Measurements from ENCODE around the gene QPCTL. TPM values are rescaled to one million over a fixed set of nuclear protein-coding genes. Genes with fewer than 3 reads are reported as not detected.

The QPCTL gene
- polyA plus RNA-seq, 1 experiment, result 16.8 TPM

DNA sequence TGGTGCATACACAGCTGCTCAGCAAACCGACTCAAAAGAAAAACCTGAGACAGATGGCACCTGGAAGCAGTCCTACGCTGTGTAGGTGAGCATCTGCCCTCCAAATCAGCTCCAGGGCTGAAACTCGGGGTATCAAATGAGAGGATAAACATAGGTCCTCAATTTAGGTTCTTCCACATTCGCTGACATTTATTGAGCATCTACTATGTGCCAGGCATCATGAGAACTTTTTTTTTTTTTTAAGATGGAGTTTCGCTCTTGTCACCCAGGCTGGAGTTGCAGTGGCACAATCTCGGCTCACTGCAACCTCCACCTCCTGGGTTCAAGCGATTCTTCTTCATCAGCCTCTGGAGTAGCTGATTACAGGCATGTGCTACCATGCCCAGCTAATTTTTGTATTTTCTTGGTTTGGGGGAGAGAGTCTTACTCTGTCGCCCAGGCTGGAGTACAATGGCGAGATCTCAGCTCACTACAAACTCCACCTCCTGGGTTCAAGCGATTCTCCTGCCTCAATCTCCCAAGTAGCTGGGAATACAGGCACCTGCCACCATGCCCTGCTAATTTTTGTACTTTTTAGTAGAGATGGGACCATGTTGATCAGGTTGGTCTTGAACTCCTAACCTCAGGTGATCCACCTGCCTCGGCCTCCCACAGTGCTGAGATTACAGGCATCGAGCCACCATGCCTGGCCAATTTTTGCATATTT is 13.4 kb downstream of the QPCTL start:
- no peak for TF ChIP-seq CTCF (IDR thresholded peaks at IDR 0.05; ENCODE audit: insufficient read depth, low read depth, low read length)
- DNase-seq (ENCODE audit: low read depth), result no peak
- Histone ChIP-seq H3K27me3 (ENCODE audit: control insufficient read depth, insufficient read depth, low read length) (no peaks in the 10 kb centered on the region), H3K36me3 (ENCODE audit: control insufficient read depth, insufficient read depth, low read length) (peaks cover 3% of the 10 kb centered on the region), H3K4me3 (ENCODE audit: low read depth, low read length) (no peak overlapping the region)
- ChIA-PET CTCF (interaction anchor here (1.1 to 7.0 kb wide), 2 partner anchors 11 to 12 kb away, joined by 3 to 49 read pairs; partner anchors contain the start of genes QPCTL and SNRPD2), POLR2A (no interaction called here)

DNA sequence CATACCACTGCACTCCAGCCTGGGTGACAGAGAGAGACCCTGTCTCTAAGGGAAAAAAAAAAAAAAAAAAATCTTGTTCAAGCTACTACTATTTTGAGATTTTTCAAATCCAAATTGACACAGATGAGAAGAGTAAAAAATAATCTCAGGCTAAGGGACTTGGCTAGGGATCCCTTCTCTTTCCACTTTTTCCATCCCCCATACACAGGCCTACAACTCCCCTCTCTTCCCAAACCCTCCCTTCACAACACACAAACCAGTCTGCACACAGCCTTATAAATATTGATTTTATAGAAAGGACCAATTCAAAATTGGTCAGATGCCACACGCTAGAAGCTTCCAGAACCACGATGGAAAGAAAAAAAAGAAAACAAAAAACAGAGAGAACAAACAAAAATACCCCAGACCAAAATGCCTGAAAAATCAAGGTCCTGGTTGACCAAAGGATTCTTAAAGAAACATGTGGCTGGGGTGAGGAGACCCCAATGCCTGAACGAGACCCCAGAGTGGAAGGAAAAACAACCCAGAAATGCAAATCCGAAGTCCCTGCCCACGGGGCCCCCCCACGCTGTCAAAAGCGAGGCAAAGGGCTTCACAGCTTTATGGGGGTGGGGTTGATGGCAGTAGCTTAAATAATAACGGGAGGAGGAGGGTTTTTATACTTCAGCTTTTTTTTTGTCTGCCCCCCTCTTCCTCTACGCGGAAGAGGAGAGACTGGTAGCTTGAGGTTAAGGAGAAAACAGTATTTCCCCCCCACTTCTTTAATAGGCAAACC is 18.1 kb downstream of the QPCTL start:
- ChIA-PET POLR2A (interaction anchor here (0.6 kb wide), 1 partner anchor 18 kb away, joined by 3 read pairs; the partner anchor contains the start of gene QPCTL), CTCF (interaction anchor here (1.4 to 7.0 kb wide), 3 partner anchors 17 to 20 kb away, joined by 3 to 49 read pairs (median 4); partner anchors contain the start of genes QPCTL and SNRPD2)
- no peaks in the 10 kb centered on the region for H3K27me3 ChIP-seq (ENCODE audit: control insufficient read depth, insufficient read depth, low read length)
- peaks cover 10% of the 10 kb centered on the region; the same call in 1 of the 2 replicates for H3K36me3 ChIP-seq (ENCODE audit: control insufficient read depth, insufficient read depth, low read length)
- H3K4me3 ChIP-seq (ENCODE audit: low read depth, low read length), result no peak overlapping the region
- TF ChIP-seq CTCF (IDR thresholded peaks at IDR 0.05; ENCODE audit: insufficient read depth, low read depth, low read length), result no peak
- no peak for DNase-seq (ENCODE audit: low read depth)

DNA sequence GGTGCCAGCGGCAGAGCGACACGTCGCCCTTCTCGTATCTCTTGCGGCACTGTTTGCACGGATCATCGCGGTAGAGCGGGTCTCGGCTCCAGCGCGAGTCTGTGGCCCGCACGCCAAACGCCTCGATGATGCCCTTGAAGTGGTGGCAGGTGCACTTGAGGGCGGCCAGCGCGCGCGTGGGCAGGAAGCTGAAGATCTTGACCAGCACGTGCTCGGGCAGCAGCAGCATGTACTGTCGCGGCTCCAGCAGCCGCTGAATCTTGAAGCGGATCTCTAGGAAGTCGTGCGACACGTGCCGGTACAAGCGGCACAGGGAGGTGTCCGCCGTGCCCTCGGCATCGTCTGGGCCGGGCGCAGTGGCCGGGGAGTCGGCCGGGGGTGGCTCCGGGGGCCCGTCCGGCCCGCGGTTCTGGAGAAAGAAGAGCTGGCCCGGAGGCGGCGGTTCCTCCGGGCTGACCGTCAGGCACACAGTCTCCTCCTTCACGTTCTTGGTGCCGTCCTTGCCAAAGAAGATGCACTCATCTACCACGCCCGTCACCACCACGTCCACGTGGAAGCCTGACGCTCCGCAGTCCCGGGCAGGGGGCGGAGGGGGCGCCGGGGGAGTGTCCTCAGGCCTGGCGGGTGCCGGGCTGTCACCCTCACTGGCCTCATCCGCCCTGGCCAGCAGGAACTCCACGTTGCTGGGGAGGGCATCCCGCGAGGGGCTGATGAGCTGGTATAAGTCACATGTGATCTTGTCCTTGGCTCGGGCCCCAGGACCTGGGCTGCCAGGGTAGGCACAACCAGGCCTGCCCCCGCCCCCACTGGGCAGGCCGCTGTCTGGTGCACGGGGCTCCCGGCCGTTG is 19.6 kb downstream of the QPCTL start:
- no peak for DNase-seq (ENCODE audit: low read depth)
- peaks cover 10% of the 10 kb centered on the region; the same call in 1 of the 2 replicates for H3K36me3 ChIP-seq (ENCODE audit: control insufficient read depth, insufficient read depth, low read length)
- no peak for TF ChIP-seq CTCF (IDR thresholded peaks at IDR 0.05; ENCODE audit: insufficient read depth, low read depth, low read length)
- ChIA-PET CTCF (interaction anchor here (1.4 kb wide), 1 partner anchor 19 kb away, joined by 3 read pairs; the partner anchor contains the start of gene QPCTL), POLR2A (no interaction called here)
- H3K27me3 ChIP-seq (ENCODE audit: control insufficient read depth, insufficient read depth, low read length), result no peaks in the 10 kb centered on the region
- H3K4me3 ChIP-seq (ENCODE audit: low read depth, low read length), result no peak overlapping the region

DNA sequence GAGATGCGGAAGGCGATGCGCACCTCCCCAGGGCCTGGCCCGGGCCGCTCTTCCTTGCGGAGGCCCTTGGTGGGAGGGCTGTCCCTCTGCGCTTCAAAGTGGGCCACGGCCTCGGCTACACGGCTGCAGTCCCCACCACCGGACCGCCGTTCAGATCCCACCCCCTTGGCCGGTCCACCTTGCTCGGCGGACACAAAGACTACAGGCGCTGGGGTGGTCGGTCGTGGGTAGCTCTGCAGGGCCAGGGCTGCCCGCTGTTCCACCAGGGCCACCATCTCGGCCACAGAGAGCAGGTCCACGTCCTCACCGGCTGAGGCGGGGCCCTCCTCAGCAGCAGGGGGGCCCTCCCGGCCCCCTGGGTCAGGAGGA is 20.2 kb downstream of the QPCTL start:
- CTCF ChIA-PET, result no interaction called here

More for the DNA sequence above, 20.2 kb downstream of the QPCTL start:
- POLR2A ChIA-PET, result no interaction called here
- H3K27me3 ChIP-seq (ENCODE audit: control insufficient read depth, insufficient read depth, low read length), result no peaks in the 10 kb centered on the region
- DNase-seq (ENCODE audit: low read depth), result no peak
- H3K4me3 ChIP-seq (ENCODE audit: low read depth, low read length), result no peak overlapping the region
- H3K36me3 ChIP-seq (ENCODE audit: control insufficient read depth, insufficient read depth, low read length), result peaks cover 10% of the 10 kb centered on the region; the same call in 1 of the 2 replicates
- no peak for TF ChIP-seq CTCF (IDR thresholded peaks at IDR 0.05; ENCODE audit: insufficient read depth, low read depth, low read length)
